GM18499 (cell line): ENCODE data around the gene C1QC.

Experiments
- ATAC-seq: cut with Tn5 transposase; IDR thresholded peaks from one replicate; pipeline ENCODE4 v1.9.1; 2021; ENCODE audit warnings: moderate number of reproducible peaks; ENCODE audit not compliant: insufficient read depth, unreplicated experiment

C1QC gene

GRCh38 chr1:22643381-22643780 is at the start of gene C1QC:
TSS of gene C1QC (plus strand) at chr1:22643633. CDS start at chr1:22644024, 391 bp downstream.
- no peak for ATAC-seq

GRCh38 chr1:22594396-22594795 is 49.0 kb upstream of the C1QC start:
- ATAC-seq: no peak

GRCh38 chr1:22595108-22595507 is 48.3 kb upstream of the C1QC start:
- ATAC-seq: no peak

- ATAC-seq: no peak
These were observed 46.0 kb upstream of the C1QC start for GRCh38 chr1:22597301-22597965.

- ATAC-seq: no peak
These were observed 45.4 kb upstream of the C1QC start for GRCh38 chr1:22597996-22598395.

- no peak for ATAC-seq
These were observed 44.7 kb upstream of the C1QC start for GRCh38 chr1:22598736-22599135.

GRCh38 chr1:22600071-22600816 is 43.2 kb upstream of the C1QC start:
- ATAC-seq: no peak

GRCh38 chr1:22600817-22601605 is 42.4 kb upstream of the C1QC start:
- ATAC-seq: no peak

GRCh38 chr1:22601610-22602009 is 41.8 kb upstream of the C1QC start:
- ATAC-seq: no peak

- no peak for ATAC-seq
These were observed 41.2 kb upstream of the C1QC start for GRCh38 chr1:22602060-22602740.

- ATAC-seq: no peak
These were observed 37.3 kb upstream of the C1QC start for GRCh38 chr1:22606161-22606560.

- ATAC-seq: no peak
These were observed 36.3 kb upstream of the C1QC start for GRCh38 chr1:22607154-22607553.

- no peak for ATAC-seq
These were observed 35.1 kb upstream of the C1QC start for GRCh38 chr1:22608361-22608760.

- ATAC-seq: no peak
These were observed 34.1 kb upstream of the C1QC start for GRCh38 chr1:22609291-22609690.

- ATAC-seq: no peak
These were observed 31.9 kb upstream of the C1QC start for GRCh38 chr1:22611530-22611947.

- no peak for ATAC-seq
These were observed 30.5 kb upstream of the C1QC start for GRCh38 chr1:22612671-22613571.

GRCh38 chr1:22613572-22613918 is 29.9 kb upstream of the C1QC start:
- no peak for ATAC-seq

GRCh38 chr1:22613951-22614350 is 29.5 kb upstream of the C1QC start:
- no peak for ATAC-seq

- no peak for ATAC-seq
These were observed 27.5 kb upstream of the C1QC start for GRCh38 chr1:22615886-22616285.

- ATAC-seq: no peak
These were observed 26.9 kb upstream of the C1QC start for GRCh38 chr1:22616571-22616970.
